ENCODE data around the gene ITK. TPM values are rescaled to one million over a fixed set of nuclear protein-coding genes. Genes with fewer than 3 reads are reported as not detected.
"Not testable (repeated sequence)": the region's sequence is repeated elsewhere in the genome, so short reads cannot be mapped to it uniquely, and the experiment has no call there.

Gene ITK
- total RNA-seq, 2 experiments from 2014 or later = 208 to 249 TPM

DNA sequence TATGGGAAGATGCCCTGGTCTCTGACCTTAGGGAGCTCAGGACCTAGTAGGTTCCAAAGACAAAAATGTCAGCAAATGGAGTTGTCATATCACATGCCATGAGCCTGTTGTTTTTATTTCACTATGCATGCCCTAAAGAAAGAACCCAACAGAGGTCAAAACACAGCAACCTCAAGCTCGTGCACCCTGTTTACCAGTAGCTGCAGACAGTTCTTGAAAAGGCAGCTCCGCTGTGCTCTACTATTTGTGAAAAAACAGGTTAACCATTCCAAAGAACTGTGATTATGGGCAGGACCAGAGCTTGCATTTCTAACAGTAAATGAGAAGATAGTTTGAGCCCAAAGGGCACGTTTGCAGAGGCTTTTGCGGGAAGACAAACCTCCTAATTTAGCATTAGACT, 22.8 kb downstream of the ITK start:
- Mint-ChIP-seq H3K27ac (peak overlapping the region; percentile 96), H3K9me3 (ENCODE audit: low read depth) (peaks cover 2% of the 10 kb centered on the region), H3K27me3 (no peaks in the 10 kb centered on the region), H3K36me3 (ENCODE audit: low read depth) (peaks cover 89% of the 10 kb centered on the region), H3K4me3 (peak overlapping the region; percentile 62), H3K4me1 (peaks cover 91% of the 10 kb centered on the region)
- intact Hi-C loops (cut with DNase I, micrococcal nuclease) = no loop called here
- DNase-seq (no peak), ATAC-seq (no peak)
- ChIA-PET POLR2A (interaction anchor here (0.6 to 1.2 kb wide), 5 partner anchors 12 to 55 kb away, joined by 3 to 5 read pairs (median 3); no protein-coding TSS in a partner anchor), CTCF (interaction anchor here (0.7 to 4.7 kb wide), 6 partner anchors 9 to 177 kb away, joined by 3 to 20 read pairs (median 4); no protein-coding TSS in a partner anchor)

DNA sequence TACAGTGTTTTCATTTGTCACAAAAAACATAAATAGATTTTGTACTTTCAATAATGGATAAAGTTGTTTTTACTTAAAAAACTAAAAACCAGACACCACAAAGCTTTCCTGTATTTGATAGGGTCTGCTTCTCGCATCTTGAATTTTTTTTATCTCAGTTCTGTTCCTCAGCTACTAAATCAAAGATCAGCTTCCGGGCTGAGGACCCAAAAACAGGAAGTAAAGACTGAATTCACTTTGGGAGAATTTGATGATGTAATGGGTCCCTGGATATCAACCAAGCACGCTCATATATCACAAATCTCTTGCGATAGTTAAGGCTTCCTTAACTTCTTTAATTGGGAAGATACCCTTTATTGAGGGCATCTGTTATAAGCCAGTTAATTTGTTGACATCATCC, 24.1 kb downstream of the ITK start:
- H3K4me1 Mint-ChIP-seq = peaks cover 90% of the 10 kb centered on the region
- H3K27ac Mint-ChIP-seq = peak overlapping the region; percentile 96
- peak overlapping the region; percentile 62 for H3K4me3 Mint-ChIP-seq
- peaks cover 90% of the 10 kb centered on the region for H3K36me3 Mint-ChIP-seq (ENCODE audit: low read depth)
- no peaks in the 10 kb centered on the region for H3K27me3 Mint-ChIP-seq
- DNase-seq (no peak), ATAC-seq (no peak)
- CTCF ChIA-PET = interaction anchor here (0.7 to 4.7 kb wide), 8 partner anchors 9 to 450 kb away, joined by 3 to 20 read pairs (median 3); no protein-coding TSS in a partner anchor
- intact Hi-C loops (cut with DNase I, micrococcal nuclease) = no loop called here
- peaks cover 2% of the 10 kb centered on the region for H3K9me3 Mint-ChIP-seq (ENCODE audit: low read depth)
- POLR2A ChIA-PET = interaction anchor here (0.6 to 0.7 kb wide), 2 partner anchors 22 to 56 kb away, joined by 3 to 4 read pairs; no protein-coding TSS in a partner anchor

DNA sequence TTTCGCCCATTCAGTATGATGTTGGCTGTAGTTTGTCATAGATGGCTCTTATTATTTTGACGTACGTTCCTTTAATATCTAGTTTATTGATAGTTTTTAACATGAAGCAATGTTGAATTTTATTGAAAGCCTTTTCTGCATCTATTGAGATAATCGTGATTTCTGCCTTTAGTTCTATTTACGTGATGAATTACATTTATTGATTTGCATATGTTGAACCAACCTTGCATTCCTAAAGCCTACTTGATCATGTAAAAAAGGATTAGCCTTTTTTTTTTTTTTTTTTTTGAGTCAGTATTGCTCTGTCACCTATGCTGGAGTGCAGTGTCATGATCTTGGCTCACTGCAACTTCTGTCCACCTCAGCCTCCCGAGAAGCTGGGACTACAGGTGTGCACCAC, 25.1 kb downstream of the ITK start:
- Mint-ChIP-seq H3K27ac (peak overlapping the region; percentile 82), H3K4me1 (peaks cover 88% of the 10 kb centered on the region), H3K9me3 (ENCODE audit: low read depth) (peaks cover 2% of the 10 kb centered on the region), H3K36me3 (ENCODE audit: low read depth) (peaks cover 88% of the 10 kb centered on the region), H3K4me3 (no peak overlapping the region), H3K27me3 (no peaks in the 10 kb centered on the region)
- DNase-seq = no peak
- no peak for ATAC-seq
- POLR2A ChIA-PET = interaction anchor here (0.6 to 1.3 kb wide), 2 partner anchors 7 to 12 kb away, joined by 5 to 6 read pairs; no protein-coding TSS in a partner anchor
- intact Hi-C loops (cut with DNase I, micrococcal nuclease) = no loop called here
- CTCF ChIA-PET = interaction anchor here (1.3 to 4.7 kb wide), 7 partner anchors 9 to 57 kb away, joined by 3 to 20 read pairs (median 4); no protein-coding TSS in a partner anchor

DNA sequence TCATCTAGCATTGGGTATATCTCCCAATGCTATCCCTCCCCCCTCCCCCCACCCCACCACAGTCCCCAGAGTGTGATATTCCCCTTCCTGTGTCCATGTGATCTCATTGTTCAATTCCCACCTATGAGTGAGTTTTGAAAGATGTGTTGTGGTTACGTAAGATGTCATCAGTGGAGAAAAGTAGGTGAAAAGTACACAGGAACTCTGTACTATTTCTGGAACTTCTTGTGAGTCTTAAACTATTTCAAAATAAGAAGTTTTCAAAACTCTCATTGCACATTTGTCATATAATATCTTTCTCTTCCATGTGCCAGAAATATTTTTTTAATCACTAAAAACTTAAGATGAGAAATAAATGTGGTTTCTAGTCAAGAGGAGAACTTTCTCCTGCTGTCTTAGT, 30.0 kb downstream of the ITK start:
- H3K27me3 Mint-ChIP-seq; H3K4me3 Mint-ChIP-seq; H3K9me3 Mint-ChIP-seq (ENCODE audit: low read depth); DNase-seq; POLR2A ChIA-PET; ATAC-seq: not testable (repeated sequence)
- CTCF ChIA-PET = interaction anchor here (0.6 to 1.2 kb wide), 3 partner anchors 21 to 57 kb away, joined by 3 read pairs; no protein-coding TSS in a partner anchor
- peaks cover 95% of the 10 kb centered on the region for H3K4me1 Mint-ChIP-seq
- H3K36me3 Mint-ChIP-seq (ENCODE audit: low read depth) = peaks cover 96% of the 10 kb centered on the region
- peak overlapping the region; percentile 44 for H3K27ac Mint-ChIP-seq
- intact Hi-C loops (cut with DNase I, micrococcal nuclease) = loop anchor here in 1 of 2 experiments (10.0 kb wide), 1 partner anchor 186 kb away; no protein-coding TSS in a partner anchor

DNA sequence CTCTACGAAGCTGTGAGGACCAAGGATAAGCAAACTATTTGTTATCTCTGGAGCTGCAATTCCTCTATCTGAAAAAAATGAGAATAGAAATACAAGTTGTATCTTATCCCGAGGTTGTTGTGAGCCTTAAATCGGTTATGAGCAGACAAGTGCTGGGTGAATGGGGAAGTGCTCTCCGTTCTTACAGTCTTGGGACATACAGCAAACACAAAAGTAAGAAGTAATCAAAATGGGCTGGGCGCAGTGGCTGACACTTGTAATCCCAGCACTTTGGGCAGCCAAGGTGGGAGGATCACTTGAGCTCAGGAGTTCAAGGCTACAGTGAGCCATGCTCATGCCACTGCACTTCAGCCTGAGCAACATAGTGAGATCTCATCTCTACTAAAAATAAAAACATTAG, 31.7 kb downstream of the ITK start:
- ChIA-PET POLR2A (interaction anchor here (0.6 kb wide), 1 partner anchor 32 kb away, joined by 3 read pairs; no protein-coding TSS in a partner anchor), CTCF (interaction anchor here (0.6 to 1.6 kb wide), 6 partner anchors 9 to 413 kb away, joined by 3 to 5 read pairs (median 4); no protein-coding TSS in a partner anchor)
- no peak for DNase-seq
- H3K36me3 Mint-ChIP-seq (ENCODE audit: low read depth) = peaks cover 98% of the 10 kb centered on the region
- no peak for ATAC-seq
- H3K27me3 Mint-ChIP-seq = no peaks in the 10 kb centered on the region
- H3K9me3 Mint-ChIP-seq (ENCODE audit: low read depth) = peaks cover 2% of the 10 kb centered on the region
- peaks cover 97% of the 10 kb centered on the region for H3K4me1 Mint-ChIP-seq
- intact Hi-C loops (cut with DNase I, micrococcal nuclease) = loop anchor here in 1 of 2 experiments (10.0 kb wide), 1 partner anchor 188 kb away; no protein-coding TSS in a partner anchor
- peak overlapping the region; percentile 86 for H3K27ac Mint-ChIP-seq
- H3K4me3 Mint-ChIP-seq = no peak overlapping the region

DNA sequence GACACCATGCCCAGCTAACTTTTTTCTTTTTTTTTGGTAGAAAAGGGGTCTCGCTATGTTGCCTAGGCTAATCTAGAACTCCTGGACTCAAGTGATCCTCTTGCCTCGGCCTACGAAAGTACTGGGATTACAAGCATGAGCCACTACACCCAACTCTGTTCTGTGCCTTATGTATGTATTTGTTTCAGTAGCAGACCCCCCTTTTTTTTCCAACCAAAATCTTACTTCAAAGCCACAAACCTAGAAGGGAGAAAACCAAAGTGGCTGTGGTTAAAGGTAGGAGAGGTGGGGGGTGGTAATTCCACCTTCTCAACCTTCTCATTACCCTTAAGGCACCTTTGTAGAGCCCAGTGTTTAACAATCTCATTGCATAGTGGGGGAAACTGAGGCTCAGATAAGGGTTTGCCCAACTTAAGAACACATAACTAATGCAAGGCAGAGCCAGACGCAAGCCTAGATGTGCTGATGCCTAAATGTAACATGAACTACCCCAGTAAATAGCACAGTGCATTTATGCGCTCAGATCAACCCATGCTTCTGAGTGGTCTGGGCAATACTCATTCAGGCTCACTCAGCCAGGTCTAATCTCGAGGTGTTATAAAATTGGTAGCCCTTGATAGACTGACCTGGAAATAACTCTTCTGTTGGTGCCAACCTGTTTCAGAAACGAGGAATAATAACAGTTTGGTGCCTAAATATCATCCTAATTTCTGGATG, 33.0 kb downstream of the ITK start:
- intact Hi-C loops (cut with DNase I, micrococcal nuclease) = loop anchor here in 1 of 2 experiments (10.0 kb wide), 1 partner anchor 189 kb away; no protein-coding TSS in a partner anchor
- H3K4me1 Mint-ChIP-seq = peaks cover 97% of the 10 kb centered on the region
- H3K9me3 Mint-ChIP-seq (ENCODE audit: low read depth) = peaks cover 2% of the 10 kb centered on the region
- ChIA-PET CTCF (interaction anchor here (0.6 to 1.6 kb wide), 3 partner anchors 10 to 328 kb away, joined by 3 to 6 read pairs (median 5); no protein-coding TSS in a partner anchor), POLR2A (interaction anchor here (0.6 to 1.0 kb wide), 2 partner anchors 8 to 41 kb away, joined by 4 to 6 read pairs; no protein-coding TSS in a partner anchor)
- peak overlapping the region; percentile 86 for H3K27ac Mint-ChIP-seq
- H3K27me3 Mint-ChIP-seq = no peaks in the 10 kb centered on the region
- DNase-seq = no peak
- H3K4me3 Mint-ChIP-seq = no peak overlapping the region
- ATAC-seq = peak; percentile 8
- peaks cover 98% of the 10 kb centered on the region for H3K36me3 Mint-ChIP-seq (ENCODE audit: low read depth)

DNA sequence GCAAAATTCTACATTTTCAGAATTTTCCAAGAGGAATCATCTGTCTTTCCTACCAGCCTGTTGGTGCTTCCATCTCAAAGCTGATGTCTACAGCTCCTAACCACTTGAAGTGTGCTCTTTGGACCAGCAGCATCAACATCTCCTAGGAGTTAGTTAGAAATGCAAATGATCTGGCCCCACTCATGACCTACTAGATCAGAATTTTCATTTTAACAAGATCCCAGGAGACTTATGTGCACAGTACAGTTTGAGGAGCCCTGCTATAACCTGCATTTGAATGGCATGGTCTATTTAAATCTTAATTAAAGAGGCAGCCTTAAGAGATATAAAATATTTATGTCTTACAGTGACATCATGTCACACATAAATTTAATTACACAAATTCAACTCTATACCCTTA, 33.8 kb downstream of the ITK start:
- Mint-ChIP-seq H3K27ac (peak overlapping the region; percentile 64), H3K4me3 (no peak overlapping the region), H3K36me3 (ENCODE audit: low read depth) (peaks cover 98% of the 10 kb centered on the region), H3K4me1 (peaks cover 98% of the 10 kb centered on the region), H3K27me3 (no peaks in the 10 kb centered on the region), H3K9me3 (ENCODE audit: low read depth) (peaks cover 2% of the 10 kb centered on the region)
- no peak for DNase-seq
- POLR2A ChIA-PET = no interaction called here
- CTCF ChIA-PET = interaction anchor here (0.7 to 1.6 kb wide), 3 partner anchors 11 to 85 kb away, joined by 3 to 6 read pairs (median 4); no protein-coding TSS in a partner anchor
- ATAC-seq = no peak
- intact Hi-C loops (cut with DNase I, micrococcal nuclease) = loop anchor here in 1 of 2 experiments (10.0 kb wide), 1 partner anchor 190 kb away; no protein-coding TSS in a partner anchor

DNA sequence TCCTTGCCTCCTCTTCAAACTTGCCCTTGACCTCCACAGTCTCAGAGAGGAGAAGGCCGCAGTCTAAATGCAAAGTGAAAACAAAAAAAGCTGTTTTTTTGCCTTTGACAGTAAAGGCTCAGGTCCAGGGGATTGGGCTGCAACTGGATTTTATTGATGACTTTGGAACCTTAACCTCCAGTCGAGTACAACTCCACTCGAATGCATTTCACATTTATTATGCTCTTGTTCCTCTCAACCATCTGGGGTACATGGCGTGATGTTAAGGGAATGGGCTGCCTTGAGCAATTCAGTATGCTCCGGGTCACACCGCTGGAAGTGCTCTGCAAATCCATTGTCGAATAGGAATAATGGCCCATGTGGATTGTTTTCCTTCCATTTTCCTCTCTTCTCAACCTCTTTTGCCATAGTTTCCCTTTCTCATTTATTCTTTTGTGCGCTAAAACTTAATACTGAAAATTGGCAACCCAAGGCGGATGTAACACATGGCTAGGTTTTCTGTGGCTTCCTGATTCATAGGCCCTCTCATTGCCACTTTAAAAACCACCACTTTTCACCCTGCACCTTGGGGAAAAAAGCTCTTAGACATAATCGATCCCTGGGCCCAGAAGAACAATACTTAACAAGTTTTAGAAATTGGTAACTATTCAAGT, 34.3 kb downstream of the ITK start:
- no peaks in the 10 kb centered on the region for H3K27me3 Mint-ChIP-seq
- H3K27ac Mint-ChIP-seq = peak overlapping the region; percentile 90
- H3K36me3 Mint-ChIP-seq (ENCODE audit: low read depth) = peaks cover 97% of the 10 kb centered on the region
- H3K9me3 Mint-ChIP-seq (ENCODE audit: low read depth) = peaks cover 2% of the 10 kb centered on the region
- ChIA-PET CTCF (interaction anchor here (0.7 to 1.6 kb wide), 6 partner anchors 9 to 85 kb away, joined by 3 to 6 read pairs (median 4); partner anchors contain the start of gene MED7), POLR2A (interaction anchor here (1.1 to 1.9 kb wide), 5 partner anchors 11 to 72 kb away, joined by 3 to 7 read pairs (median 5); partner anchors contain the start of gene MED7)
- DNase-seq = peak; percentile 49
- ATAC-seq = peak; percentile 10
- intact Hi-C loops (cut with DNase I, micrococcal nuclease) = loop anchor here (1.0 to 10.0 kb wide), 2 partner anchors 16 to 190 kb away; no protein-coding TSS in a partner anchor
- peaks cover 98% of the 10 kb centered on the region for H3K4me1 Mint-ChIP-seq
- peak overlapping the region; percentile 30 for H3K4me3 Mint-ChIP-seq

DNA sequence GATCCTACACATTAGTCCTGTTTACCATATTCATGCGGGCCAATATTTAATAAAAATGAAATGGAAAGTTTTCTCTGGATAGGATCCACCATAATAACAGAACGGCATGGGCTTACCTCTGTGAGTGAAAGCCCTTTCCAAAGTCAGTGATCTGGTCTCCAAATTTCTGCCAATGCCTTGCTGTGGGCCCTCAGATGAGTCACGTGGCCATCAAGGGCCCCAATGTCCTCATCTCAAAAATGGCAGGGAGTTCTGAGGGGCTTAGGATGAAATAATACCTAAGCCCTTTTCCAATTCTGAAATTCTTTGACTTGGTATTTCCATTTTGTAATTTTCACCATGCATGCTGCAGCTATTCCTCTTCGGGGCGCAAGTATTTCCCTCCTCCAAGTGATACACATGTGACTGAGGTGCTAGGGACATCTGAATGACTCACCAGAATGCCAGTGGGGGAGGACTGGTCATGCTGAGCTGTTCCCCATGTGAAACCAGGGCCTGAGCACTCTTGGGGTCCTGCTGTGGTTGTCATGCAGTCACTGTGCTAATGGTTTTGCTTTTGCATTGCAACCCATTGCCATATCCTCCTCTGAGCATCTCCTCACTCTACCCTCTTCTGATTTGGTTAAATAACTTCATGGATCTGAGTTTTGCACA, 35.0 kb downstream of the ITK start:
- Mint-ChIP-seq H3K27me3 (no peaks in the 10 kb centered on the region), H3K9me3 (ENCODE audit: low read depth) (peaks cover 2% of the 10 kb centered on the region), H3K4me3 (peak overlapping the region; percentile 30), H3K27ac (peak overlapping the region; percentile 90), H3K4me1 (peaks cover 100% of the 10 kb centered on the region), H3K36me3 (ENCODE audit: low read depth) (peaks cover 99% of the 10 kb centered on the region)
- ATAC-seq (no peak), DNase-seq (peak; percentile 47)
- POLR2A ChIA-PET = interaction anchor here (1.1 to 1.9 kb wide), 5 partner anchors 10 to 73 kb away, joined by 3 to 7 read pairs (median 5); partner anchors contain the start of gene MED7
- CTCF ChIA-PET = interaction anchor here (1.0 to 1.8 kb wide), 5 partner anchors 10 to 73 kb away, joined by 3 to 5 read pairs (median 4); partner anchors contain the start of gene MED7
- intact Hi-C loops (cut with DNase I, micrococcal nuclease) = loop anchor here (1.0 to 10.0 kb wide), 2 partner anchors 16 to 191 kb away; no protein-coding TSS in a partner anchor

Data from activated CD4-positive, alpha-beta T cell treated with anti-CD3 and anti-CD28 coated beads for 36 hours (primary cell).